CD4-positive, alpha-beta T cell treated with Interleukin-21 for 1 hour (primary cell): ENCODE measurements around the gene TSGA10IP.

Source experiments
- DNase-seq: peaks from one replicate; pipeline ENCODE4 v3.0.0-alpha.2; 2020

The TSGA10IP gene

GRCh38 chr11:65945430-65945911 lies at the start of gene TSGA10IP:
Gene TSGA10IP (plus strand): TSS chr11:65945480. CDS start chr11:65945676, 196 bp downstream.
- no peak for DNase-seq

GRCh38 chr11:65895482-65895981 lies 49.7 kb upstream of the TSGA10IP start:
- no peak for DNase-seq

- DNase-seq: no peak
Observed at GRCh38 chr11:65896034-65896999, 49.0 kb upstream of the TSGA10IP start.

- no peak for DNase-seq
Observed at GRCh38 chr11:65897020-65897471, 48.2 kb upstream of the TSGA10IP start.

- DNase-seq: no peak
Observed at GRCh38 chr11:65898656-65899355, 46.5 kb upstream of the TSGA10IP start.

GRCh38 chr11:65899356-65900124 lies 45.7 kb upstream of the TSGA10IP start:
- peak; percentile 55 for DNase-seq

- peak; percentile 97 for DNase-seq
Observed at GRCh38 chr11:65900125-65900898, 45.0 kb upstream of the TSGA10IP start, which contains the start of gene FOSL1. Gene FOSL1 (minus strand): TSS chr11:65900388. CDS start chr11:65900339, 49 bp downstream.

GRCh38 chr11:65900899-65901180 lies 44.4 kb upstream of the TSGA10IP start:
- no peak for DNase-seq

GRCh38 chr11:65903068-65903481 lies 42.2 kb upstream of the TSGA10IP start:
- DNase-seq: no peak

- DNase-seq: no peak
Observed at GRCh38 chr11:65903715-65904114, 41.6 kb upstream of the TSGA10IP start.

- DNase-seq: no peak
Observed at GRCh38 chr11:65906602-65907001, 38.7 kb upstream of the TSGA10IP start.

- no peak for DNase-seq
Observed at GRCh38 chr11:65907878-65908277, 37.4 kb upstream of the TSGA10IP start.

GRCh38 chr11:65911682-65912568 lies 33.4 kb upstream of the TSGA10IP start:
- no peak for DNase-seq

GRCh38 chr11:65912845-65913244 lies 32.4 kb upstream of the TSGA10IP start:
- no peak for DNase-seq

- DNase-seq: no peak
Observed at GRCh38 chr11:65915101-65915820, 30.0 kb upstream of the TSGA10IP start.

- DNase-seq: no peak
Observed at GRCh38 chr11:65915821-65916251, 29.4 kb upstream of the TSGA10IP start.

- no peak for DNase-seq
Observed at GRCh38 chr11:65916391-65916790, 28.9 kb upstream of the TSGA10IP start.

GRCh38 chr11:65917077-65917433 lies 28.2 kb upstream of the TSGA10IP start:
- DNase-seq: no peak

- DNase-seq: no peak
Observed at GRCh38 chr11:65917434-65918210, 27.7 kb upstream of the TSGA10IP start.
